ENCODE measurements around the gene PRDM16. TPM values are rescaled to one million over a fixed set of nuclear protein-coding genes. Genes with fewer than 3 reads are reported as not detected.

Gene PRDM16
- total and polyA plus RNA-seq, 2 experiments from 2014 or later: 41.8 to 55.8 TPM

GRCh38 chr1:3432306-3432705, 363.3 kb downstream of the PRDM16 start:
- peaks cover 2% of the 10 kb centered on the region for H3K36me3 ChIP-seq
- no peak overlapping the region for H3K27ac ChIP-seq
- no peaks in the 10 kb centered on the region for H3K27me3 ChIP-seq
- DNase-seq (ENCODE audit: low read depth in 1 of 2, low spot score in 1 of 2): no peak
- no peaks in the 10 kb centered on the region for H3K4me1 ChIP-seq (ENCODE audit: low read depth)
- H3K4me3 ChIP-seq: no peak overlapping the region
- TF ChIP-seq, protein P1, sequence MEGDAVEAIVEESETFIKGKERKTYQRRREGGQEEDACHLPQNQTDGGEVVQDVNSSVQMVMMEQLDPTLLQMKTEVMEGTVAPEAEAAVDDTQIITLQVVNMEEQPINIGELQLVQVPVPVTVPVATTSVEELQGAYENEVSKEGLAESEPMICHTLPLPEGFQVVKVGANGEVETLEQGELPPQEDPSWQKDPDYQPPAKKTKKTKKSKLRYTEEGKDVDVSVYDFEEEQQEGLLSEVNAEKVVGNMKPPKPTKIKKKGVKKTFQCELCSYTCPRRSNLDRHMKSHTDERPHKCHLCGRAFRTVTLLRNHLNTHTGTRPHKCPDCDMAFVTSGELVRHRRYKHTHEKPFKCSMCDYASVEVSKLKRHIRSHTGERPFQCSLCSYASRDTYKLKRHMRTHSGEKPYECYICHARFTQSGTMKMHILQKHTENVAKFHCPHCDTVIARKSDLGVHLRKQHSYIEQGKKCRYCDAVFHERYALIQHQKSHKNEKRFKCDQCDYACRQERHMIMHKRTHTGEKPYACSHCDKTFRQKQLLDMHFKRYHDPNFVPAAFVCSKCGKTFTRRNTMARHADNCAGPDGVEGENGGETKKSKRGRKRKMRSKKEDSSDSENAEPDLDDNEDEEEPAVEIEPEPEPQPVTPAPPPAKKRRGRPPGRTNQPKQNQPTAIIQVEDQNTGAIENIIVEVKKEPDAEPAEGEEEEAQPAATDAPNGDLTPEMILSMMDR (IDR thresholded peaks at IDR 0.05; ENCODE audit: low read depth, low read length): no peak
- no peaks in the 10 kb centered on the region for H3K9me3 ChIP-seq (ENCODE audit: low read depth)

- H3K36me3 ChIP-seq: no peaks in the 10 kb centered on the region
- no peaks in the 10 kb centered on the region for H3K27me3 ChIP-seq
- TF ChIP-seq, protein P1 (IDR thresholded peaks at IDR 0.05; ENCODE audit: low read depth, low read length): no peak
- no peak for DNase-seq (ENCODE audit: low read depth in 1 of 2, low spot score in 1 of 2)
- H3K4me3 ChIP-seq: no peak overlapping the region
- no peaks in the 10 kb centered on the region for H3K9me3 ChIP-seq (ENCODE audit: low read depth)
- no peak overlapping the region for H3K27ac ChIP-seq
- no peaks in the 10 kb centered on the region for H3K4me1 ChIP-seq (ENCODE audit: low read depth)
Measured at GRCh38 chr1:3433076-3433475, 364.1 kb downstream of the PRDM16 start.

GRCh38 chr1:3433596-3434320, 364.8 kb downstream of the PRDM16 start:
- TF ChIP-seq, protein P1 (IDR thresholded peaks at IDR 0.05; ENCODE audit: low read depth, low read length): no peak
- no peak for DNase-seq (ENCODE audit: low read depth in 1 of 2, low spot score in 1 of 2)
- Histone ChIP-seq H3K4me3 (no peak overlapping the region), H3K4me1 (ENCODE audit: low read depth) (no peaks in the 10 kb centered on the region), H3K36me3 (no peaks in the 10 kb centered on the region), H3K9me3 (ENCODE audit: low read depth) (no peaks in the 10 kb centered on the region), H3K27me3 (no peaks in the 10 kb centered on the region), H3K27ac (no peak overlapping the region)

DNA sequence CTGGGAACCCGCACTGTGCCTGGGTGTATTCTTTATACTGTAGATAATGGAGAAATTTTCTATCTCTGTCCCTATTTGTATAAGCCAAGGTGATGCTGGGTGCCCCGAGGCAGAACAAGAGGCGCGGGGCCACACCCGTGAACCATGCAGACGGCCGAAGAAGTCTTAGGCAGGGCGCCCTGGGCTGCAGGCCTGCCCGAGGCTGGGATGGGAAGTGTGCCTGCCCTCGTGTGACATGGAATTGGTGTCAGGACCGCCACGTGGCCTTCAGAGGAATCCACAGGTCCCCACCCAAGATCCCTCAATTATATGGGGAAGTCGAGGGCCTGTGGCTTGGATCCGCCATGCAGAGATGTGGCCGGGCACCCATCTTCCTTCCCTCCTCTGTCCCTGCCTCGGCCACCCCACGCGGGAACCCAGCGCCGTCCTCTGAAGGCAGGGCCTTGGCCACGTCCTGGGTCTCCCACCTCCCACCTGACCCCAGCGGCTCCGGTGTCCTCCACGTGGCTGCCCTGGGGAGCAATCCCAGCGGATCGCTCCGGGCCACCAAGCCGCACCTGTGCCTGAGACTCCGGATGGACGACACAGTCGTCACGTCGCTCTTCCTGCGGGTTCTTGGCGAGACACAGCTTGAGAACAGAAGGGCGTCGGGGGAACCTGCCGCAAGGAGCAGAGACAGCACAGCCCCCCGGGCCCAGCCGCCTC, 365.6 kb downstream of the PRDM16 start:
- Histone ChIP-seq H3K36me3 (no peaks in the 10 kb centered on the region), H3K9me3 (ENCODE audit: low read depth) (no peaks in the 10 kb centered on the region), H3K27ac (no peak overlapping the region), H3K4me3 (no peak overlapping the region), H3K4me1 (ENCODE audit: low read depth) (no peaks in the 10 kb centered on the region), H3K27me3 (no peaks in the 10 kb centered on the region)
- TF ChIP-seq, protein P1 (IDR thresholded peaks at IDR 0.05; ENCODE audit: low read depth, low read length): no peak
- no peak for DNase-seq (ENCODE audit: low read depth in 1 of 2, low spot score in 1 of 2)

DNA sequence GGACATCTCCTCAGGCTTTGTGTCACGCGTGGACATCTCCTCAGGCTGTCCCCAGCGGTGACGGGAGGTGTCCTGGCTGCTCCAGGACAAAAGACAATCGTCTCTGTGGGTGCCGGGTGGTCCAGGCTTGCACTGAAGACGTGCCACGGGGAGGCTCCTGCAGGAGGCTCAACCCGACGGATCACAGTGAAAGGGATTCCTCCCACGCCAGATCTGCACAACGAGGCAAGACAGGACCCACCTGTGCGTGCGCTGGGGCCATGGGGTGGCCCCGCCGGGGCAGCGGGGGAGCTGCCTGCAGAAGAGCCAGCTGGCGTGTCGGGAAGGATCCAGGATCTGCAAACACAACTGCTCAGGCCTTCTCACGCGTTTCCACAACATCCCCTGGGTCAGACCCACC, 366.7 kb downstream of the PRDM16 start:
- H3K36me3 ChIP-seq: no peaks in the 10 kb centered on the region
- DNase-seq (ENCODE audit: low read depth in 1 of 2, low spot score in 1 of 2): no peak
- TF ChIP-seq, protein P1 (IDR thresholded peaks at IDR 0.05; ENCODE audit: low read depth, low read length): no peak
- no peak overlapping the region for H3K4me3 ChIP-seq
- peaks cover 5% of the 10 kb centered on the region for H3K4me1 ChIP-seq (ENCODE audit: low read depth)
- no peak overlapping the region for H3K27ac ChIP-seq
- H3K27me3 ChIP-seq: no peaks in the 10 kb centered on the region
- H3K9me3 ChIP-seq (ENCODE audit: low read depth): no peaks in the 10 kb centered on the region

Data from cardiac muscle cell (in vitro differentiated cells and primary cell).